HEK293T (cell line): Measurements from ENCODE around the gene SEMA6C.
"Not testable (repeated sequence)": the region's sequence is repeated elsewhere in the genome, so short reads cannot be mapped to it uniquely, and the experiment has no call there.

Source experiments
- CTCF ChIA-PET: fragments of 350-600 bp; formaldehyde crosslinking; extraction: SDS; loops from one replicate; lab custom pipeline; 2021; ENCODE audit warnings: antibody characterized with exemption, inconsistent platforms; lab: Yijun Ruan, JAX
- POLR2A ChIA-PET: fragments of 350-600 bp; formaldehyde crosslinking; extraction: SDS; loops from one replicate; lab custom pipeline; 2020; ENCODE audit warnings: antibody characterized with exemption, inconsistent platforms; lab: Yijun Ruan, JAX
- DNase-seq: peaks from one replicate; pipeline ENCODE4 v3.0.0; 2012; ENCODE audit warnings: mixed read lengths; ENCODE audit errors: extremely low spot score
- ARNT ChIP-seq: fragments of 450-650 bp; IDR thresholded peaks from 2 replicates; pipeline ENCODE4 v1.6.1; 2017; ENCODE audit warnings: mild to moderate bottlenecking
- BHLHE40 ChIP-seq: fragments of 450-650 bp; IDR thresholded peaks from 2 replicates; pipeline ENCODE4 v1.6.1; 2016; ENCODE audit warnings: mild to moderate bottlenecking, moderate library complexity, borderline replicate concordance
- CTBP1 ChIP-seq: fragments of 450-650 bp; IDR thresholded peaks from 2 replicates; pipeline ENCODE4 v1.6.1; 2016; ENCODE audit warnings: borderline replicate concordance
- ELF4 ChIP-seq: fragments of 450-650 bp; IDR thresholded peaks from 2 replicates; pipeline ENCODE4 v1.6.1; 2017; ENCODE audit warnings: antibody characterized with exemption
- FOXA1 ChIP-seq: fragments of 450-650 bp; IDR thresholded peaks from 2 replicates; pipeline ENCODE4 v1.6.1; 2016; ENCODE audit warnings: mild to moderate bottlenecking
- FOXK2 ChIP-seq: fragments of 450-650 bp; IDR thresholded peaks from 2 replicates; pipeline ENCODE4 v1.6.1; 2016; ENCODE audit warnings: mild to moderate bottlenecking
- FOXM1 ChIP-seq: fragments of 450-650 bp; IDR thresholded peaks from 2 replicates; pipeline ENCODE4 v1.6.1; 2017; ENCODE audit warnings: mild to moderate bottlenecking, borderline replicate concordance
- HDGF ChIP-seq: fragments of 450-650 bp; IDR thresholded peaks from 2 replicates; pipeline ENCODE4 v1.6.1; 2017; ENCODE audit warnings: antibody characterized with exemption, borderline replicate concordance
- L3MBTL2 ChIP-seq: fragments of 450-650 bp; conservative IDR thresholded peaks from 2 replicates; pipeline ENCODE4 v1.6.1; 2016; ENCODE audit warnings: mild to moderate bottlenecking
- LEF1 ChIP-seq: fragments of 450-650 bp; IDR thresholded peaks from 2 replicates; pipeline ENCODE4 v1.6.1; 2017; ENCODE audit warnings: mild to moderate bottlenecking, borderline replicate concordance
- NFRKB ChIP-seq: fragments of 450-650 bp; IDR thresholded peaks from 2 replicates; pipeline ENCODE4 v1.6.1; 2016; ENCODE audit warnings: mild to moderate bottlenecking, moderate library complexity
- PKNOX1 ChIP-seq: fragments of 450-650 bp; IDR thresholded peaks from 2 replicates; pipeline ENCODE4 v1.6.1; 2016
- SP1 ChIP-seq: fragments of 450-650 bp; IDR thresholded peaks from 2 replicates; pipeline ENCODE4 v1.6.1; 2017
- SUZ12 ChIP-seq: fragments of 450-650 bp; IDR thresholded peaks from 2 replicates; pipeline ENCODE4 v1.6.1; 2016; ENCODE audit warnings: mild to moderate bottlenecking
- TARDBP ChIP-seq: fragments of 450-650 bp; IDR thresholded peaks from 2 replicates; pipeline ENCODE4 v1.6.1; 2016
- ZNF384 ChIP-seq: fragments of 450-650 bp; IDR thresholded peaks from 2 replicates; pipeline ENCODE4 v1.6.1; 2016

SEMA6C gene

DNA sequence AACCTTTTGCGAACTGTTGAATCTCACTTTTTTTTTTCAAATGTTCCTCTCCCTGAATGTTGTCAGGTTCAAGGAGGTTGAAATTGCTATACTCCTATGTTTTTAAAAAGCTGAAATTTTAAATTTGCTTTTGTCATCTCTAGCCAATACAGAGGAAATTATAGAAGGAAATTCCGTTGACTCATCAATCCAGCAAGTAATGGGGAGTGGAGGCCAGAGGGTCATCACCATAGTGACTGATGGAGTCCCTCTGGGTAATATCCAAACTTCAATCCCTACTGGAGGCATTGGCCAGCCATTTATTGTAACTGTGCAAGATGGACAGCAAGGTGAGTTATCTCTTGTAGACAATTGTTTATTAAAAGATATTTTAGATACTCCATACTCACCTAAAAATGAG is 39.5 kb downstream of the SEMA6C start:
- ChIA-PET CTCF (no interaction called here), POLR2A (interaction anchor here (0.9 kb wide), 1 partner anchor 83 kb away, joined by 3 read pairs; the partner anchor contains the start of gene VPS72)
- no peak for TF ChIP-seq ARNT
- no peak for TF ChIP-seq TARDBP
- TF ChIP-seq FOXA1 = no peak
- TF ChIP-seq HDGF = no peak
- no peak for TF ChIP-seq LEF1
- no peak for TF ChIP-seq BHLHE40
- no peak for TF ChIP-seq ELF4
- no peak for TF ChIP-seq FOXK2
- TF ChIP-seq NFRKB = no peak
- no peak for TF ChIP-seq PKNOX1
- no peak for TF ChIP-seq CTBP1
- no peak for TF ChIP-seq SUZ12
- no peak for TF ChIP-seq L3MBTL2
- TF ChIP-seq SP1 = no peak
- no peak for TF ChIP-seq FOXM1
- TF ChIP-seq ZNF384 = no peak
- no peak for DNase-seq

- DNase-seq = no peak
- POLR2A ChIA-PET = no interaction called here
- CTCF ChIA-PET = no interaction called here
- TF ChIP-seq SP1 (no peak), L3MBTL2 (no peak), FOXK2 (no peak)
Measured at GRCh38 chr1:151104630-151105029, 41.8 kb downstream of the SEMA6C start.

DNA sequence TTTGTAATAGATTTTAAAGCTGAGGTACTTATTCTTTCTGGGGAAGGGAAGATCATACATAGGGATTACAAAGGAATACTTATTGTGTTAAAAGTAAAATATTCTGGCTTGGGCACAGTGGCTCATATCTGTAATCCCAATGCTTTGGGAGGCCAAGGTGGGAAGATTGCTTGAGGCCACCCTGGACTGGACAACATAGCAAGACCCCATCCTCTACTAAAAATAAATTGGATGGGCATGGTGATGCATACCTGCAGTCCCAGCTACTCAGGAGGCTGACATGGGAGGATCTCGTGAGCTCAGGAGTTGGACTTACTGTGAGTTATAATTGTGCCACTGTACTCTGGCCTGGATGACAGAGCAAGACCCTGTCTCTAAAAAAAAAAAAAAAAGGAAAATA is 48.3 kb downstream of the SEMA6C start:
- POLR2A ChIA-PET = no interaction called here
- CTCF ChIA-PET = interaction anchor here (0.9 to 2.0 kb wide), 2 partner anchors 11 to 113 kb away, joined by 3 to 14 read pairs; no protein-coding TSS in a partner anchor
- TF ChIP-seq FOXA1 = no peak
- no peak for TF ChIP-seq SP1
- no peak for TF ChIP-seq TARDBP
- no peak for TF ChIP-seq CTBP1
- no peak for TF ChIP-seq PKNOX1
- no peak for TF ChIP-seq FOXK2
- no peak for TF ChIP-seq BHLHE40
- no peak for DNase-seq

DNA sequence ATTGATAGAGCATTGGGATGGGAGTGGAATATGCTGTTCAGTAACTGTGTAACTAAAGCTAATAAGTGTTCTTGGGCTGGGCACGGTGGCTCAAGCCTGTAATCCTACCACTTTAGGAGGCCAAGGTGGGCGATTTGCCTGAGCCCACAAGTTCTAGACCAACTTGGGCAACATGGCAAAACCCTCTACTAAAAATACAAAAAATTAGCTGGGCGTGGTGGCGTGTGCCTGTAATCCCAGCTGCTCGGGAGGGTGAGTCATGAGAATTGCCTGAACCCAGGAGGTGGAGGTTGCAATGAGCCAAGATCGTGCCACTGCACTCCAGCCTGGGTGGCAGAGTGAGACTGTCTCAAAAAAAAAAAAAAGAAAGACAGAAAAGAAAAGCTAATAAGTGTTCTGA is 49.0 kb downstream of the SEMA6C start:
- POLR2A ChIA-PET = interaction anchor here (0.7 kb wide), 2 partner anchors 26 to 68 kb away, joined by 3 read pairs; partner anchors contain the start of gene GABPB2
- CTCF ChIA-PET = interaction anchor here (0.9 to 1.0 kb wide), 2 partner anchors 113 to 156 kb away, joined by 3 to 4 read pairs; no protein-coding TSS in a partner anchor
- not testable (repeated sequence) for DNase-seq

- DNase-seq = no peak
- ChIA-PET POLR2A (interaction anchor here (1.1 kb wide), 1 partner anchor 15 kb away, joined by 4 read pairs; the partner anchor contains the start of gene GABPB2), CTCF (interaction anchor here (0.6 to 1.7 kb wide), 5 partner anchors 13 to 90 kb away, joined by 3 to 14 read pairs (median 4); no protein-coding TSS in a partner anchor)
- no peak for TF ChIP-seq FOXK2
- TF ChIP-seq BHLHE40 = no peak
- TF ChIP-seq FOXM1 = no peak
- TF ChIP-seq PKNOX1 = no peak
- no peak for TF ChIP-seq FOXA1
- TF ChIP-seq SP1 = no peak
- TF ChIP-seq SUZ12 = no peak
- no peak for TF ChIP-seq L3MBTL2
- no peak for TF ChIP-seq ARNT
- TF ChIP-seq TARDBP = no peak
- no peak for TF ChIP-seq NFRKB
Measured at GRCh38 chr1:151085953-151086559, 60.4 kb downstream of the SEMA6C start.
